Epithelial cell of esophagus (primary cell): ENCODE results near the gene TTC29.

Source experiments
- DNase-seq: peaks from one replicate; pipeline ENCODE4 v3.0.0; 2010; ENCODE audit warnings: low read depth
- H3K4me3 ChIP-seq: 2 replicates; pipeline ENCODE4 v1.5.1; 2011; ENCODE audit warnings: mild to moderate bottlenecking, low read length, control low read depth
- CTCF ChIP-seq: IDR thresholded peaks from 2 replicates; pipeline ENCODE4 v1.5.1; 2011; ENCODE audit warnings: low read depth, mild to moderate bottlenecking, low read length, control low read depth, inconsistent platforms; ENCODE audit not compliant: insufficient read depth; ENCODE audit errors: missing control alignments

TTC29 gene, protein sequence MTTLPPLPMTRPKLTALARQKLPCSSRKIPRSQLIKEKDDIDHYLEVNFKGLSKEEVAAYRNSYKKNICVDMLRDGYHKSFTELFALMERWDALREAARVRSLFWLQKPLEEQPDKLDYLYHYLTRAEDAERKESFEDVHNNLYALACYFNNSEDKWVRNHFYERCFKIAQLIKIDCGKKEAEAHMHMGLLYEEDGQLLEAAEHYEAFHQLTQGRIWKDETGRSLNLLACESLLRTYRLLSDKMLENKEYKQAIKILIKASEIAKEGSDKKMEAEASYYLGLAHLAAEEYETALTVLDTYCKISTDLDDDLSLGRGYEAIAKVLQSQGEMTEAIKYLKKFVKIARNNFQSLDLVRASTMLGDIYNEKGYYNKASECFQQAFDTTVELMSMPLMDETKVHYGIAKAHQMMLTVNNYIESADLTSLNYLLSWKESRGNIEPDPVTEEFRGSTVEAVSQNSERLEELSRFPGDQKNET

GRCh38 chr4:146945556-146946374 is at the start of gene TTC29:
TTC29 (minus strand) TSS chr4:146945864; CDS start chr4:146939895, 5,969 bp downstream.
- DNase-seq = peak; percentile 87
- no peak for TF ChIP-seq CTCF
- peak within 1 kb of the TSS; percentile 47 for H3K4me3 ChIP-seq

DNA sequence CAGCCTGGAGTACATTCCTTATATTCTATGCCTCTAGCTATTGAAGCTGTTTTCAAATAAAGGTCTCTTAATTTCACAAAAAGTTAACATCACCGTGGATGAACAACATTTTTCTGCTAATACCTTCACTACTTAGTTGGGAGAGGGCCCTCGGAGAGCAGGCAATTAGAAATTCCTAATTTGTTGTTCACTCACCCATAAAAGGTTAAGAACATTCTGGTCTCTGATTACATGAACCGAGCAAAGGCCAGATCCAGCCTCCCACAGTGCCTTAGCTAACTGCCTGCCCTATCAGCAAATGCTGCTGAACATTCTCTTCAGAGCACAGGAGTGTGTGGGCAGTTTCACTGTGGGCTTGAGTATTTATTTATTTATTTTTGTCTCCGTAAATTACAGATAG is 36.0 kb upstream of the TTC29 start:
- TF ChIP-seq CTCF = no peak
- H3K4me3 ChIP-seq = no peak overlapping the region
- DNase-seq = no peak

- no peak for TF ChIP-seq CTCF
- no peak overlapping the region for H3K4me3 ChIP-seq
- DNase-seq = peak; percentile 29
Measured at GRCh38 chr4:146978641-146979040, 33.0 kb upstream of the TTC29 start.

DNA sequence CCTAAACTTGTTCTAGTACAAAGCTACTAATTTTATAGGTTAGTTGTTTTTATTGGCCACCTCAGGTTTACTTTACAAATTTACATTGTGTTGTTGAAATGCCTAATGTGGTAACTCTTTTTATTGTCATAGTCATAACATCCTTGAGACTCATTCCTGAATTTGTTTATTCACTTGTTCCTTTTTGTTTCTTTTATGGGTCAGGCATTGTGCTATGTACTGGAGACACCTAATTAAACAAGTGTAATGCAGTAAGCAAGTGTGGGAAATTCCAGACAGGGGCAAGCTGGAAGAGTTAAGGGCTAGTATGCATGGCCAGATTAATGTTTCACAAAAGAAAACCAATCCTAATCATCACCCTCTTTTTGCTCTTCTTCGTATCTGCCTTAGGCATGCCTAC is 30.5 kb upstream of the TTC29 start:
- DNase-seq = no peak

DNA sequence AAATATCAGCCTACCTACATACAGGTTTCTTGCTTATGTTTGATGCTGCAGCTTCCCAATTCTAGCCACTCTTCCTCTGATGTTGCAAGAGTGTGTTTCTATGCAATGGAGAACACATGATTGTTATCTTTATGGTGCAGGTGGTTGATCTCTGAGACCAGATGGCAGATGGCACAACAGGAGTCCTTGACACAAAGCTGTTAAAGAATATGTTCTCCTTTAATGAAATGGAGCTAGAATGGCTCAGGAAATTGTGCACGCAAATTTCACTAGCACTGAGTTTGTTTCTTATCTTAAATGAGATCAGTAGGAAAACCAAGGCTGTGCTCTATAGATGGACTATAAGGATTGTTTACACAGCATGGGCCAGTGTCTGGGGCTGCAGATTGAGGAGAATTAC is 29.9 kb upstream of the TTC29 start:
- no peak for TF ChIP-seq CTCF
- H3K4me3 ChIP-seq = no peak overlapping the region
- DNase-seq = no peak

More for the DNA sequence above, 30.5 kb upstream of the TTC29 start:
- no peak overlapping the region for H3K4me3 ChIP-seq
- no peak for TF ChIP-seq CTCF

GRCh38 chr4:146975036-146975435 is 29.4 kb upstream of the TTC29 start:
- no peak for DNase-seq
- no peak overlapping the region for H3K4me3 ChIP-seq
- no peak for TF ChIP-seq CTCF
